ENCODE results near the gene MAPK14. TPM values are rescaled to one million over a fixed set of nuclear protein-coding genes. Genes with fewer than 3 reads are reported as not detected.
A peak's percentile ranks its signal among the peaks of the same experiment; 100 is the strongest.

MAPK14 gene
- total and polyA plus RNA-seq, 12 donors, result 9.2 to 38.1 (median 29.3) TPM

DNA sequence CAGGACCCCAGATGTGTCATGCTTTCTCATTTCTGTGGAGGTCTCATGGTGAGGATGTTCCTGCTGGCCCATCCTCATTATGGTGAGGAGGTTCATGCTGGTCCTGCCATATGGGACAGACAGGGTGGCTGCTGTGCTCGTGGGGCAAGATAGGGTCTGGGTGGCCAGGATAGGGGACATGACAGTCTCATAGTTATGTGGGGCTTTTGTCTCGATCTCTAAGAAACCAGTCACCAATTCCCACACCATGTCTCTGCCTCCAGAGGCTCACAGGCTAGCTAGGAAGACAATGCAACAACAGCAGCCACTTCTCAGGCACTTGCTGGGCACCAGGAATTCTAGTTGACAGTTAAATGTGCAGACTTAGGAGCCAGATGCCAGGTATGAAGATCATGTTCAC is 98.5 kb downstream of the MAPK14 start:
- Histone ChIP-seq H3K4me1 (peaks cover 0 to 78% (median 15%) of the 10 kb centered on the region in 9 donors), H3K4me3 (no peak overlapping the region), H3K27me3 (peaks cover 0 to 30% (median 20%) of the 10 kb centered on the region in 7 donors), H3K27ac (peak overlapping the region in 1 of 10 donors; percentile 89), H3K9me3 (no peaks in the 10 kb centered on the region), H3K36me3 (no peaks in the 10 kb centered on the region)
- intact Hi-C loops (cut with DNase I), result loop anchor here in 8 of 10 donors (5.0 to 10.0 kb wide), 4 partner anchors 69 to 239 kb away; partner anchors contain the start of gene BRPF3 (in 1 of the 8)
- DNase-seq (no peak), ATAC-seq (no peak)
- TF ChIP-seq CTCF (IDR thresholded peaks at IDR 0.05), result no peak
- 83 to 86% methylated on average over 2 of the region's 2 CpGs for WGBS, 2 donors

- H3K36me3 ChIP-seq, result no peaks in the 10 kb centered on the region
- no peak overlapping the region for H3K4me3 ChIP-seq
- no peak for DNase-seq
- peak overlapping the region in 1 of 10 donors; percentile 89 for H3K27ac ChIP-seq
- TF ChIP-seq CTCF (IDR thresholded peaks at IDR 0.05), result no peak
- intact Hi-C loops (cut with DNase I), result loop anchor here in 8 of 10 donors (5.0 to 10.0 kb wide), 4 partner anchors 68 to 238 kb away; partner anchors contain the start of gene BRPF3 (in 1 of the 8)
- H3K27me3 ChIP-seq, result peaks cover 0 to 33% (median 22%) of the 10 kb centered on the region in 7 donors
- H3K9me3 ChIP-seq, result no peaks in the 10 kb centered on the region
- no peak for ATAC-seq
- H3K4me1 ChIP-seq, result peaks cover 0 to 79% (median 14%) of the 10 kb centered on the region in 9 donors
- WGBS, 2 donors, result 79 to 84% methylated on average over 10 of the region's 10 CpGs
Measured at GRCh38 chr6:36126553-36127458, 99.2 kb downstream of the MAPK14 start.

DNA sequence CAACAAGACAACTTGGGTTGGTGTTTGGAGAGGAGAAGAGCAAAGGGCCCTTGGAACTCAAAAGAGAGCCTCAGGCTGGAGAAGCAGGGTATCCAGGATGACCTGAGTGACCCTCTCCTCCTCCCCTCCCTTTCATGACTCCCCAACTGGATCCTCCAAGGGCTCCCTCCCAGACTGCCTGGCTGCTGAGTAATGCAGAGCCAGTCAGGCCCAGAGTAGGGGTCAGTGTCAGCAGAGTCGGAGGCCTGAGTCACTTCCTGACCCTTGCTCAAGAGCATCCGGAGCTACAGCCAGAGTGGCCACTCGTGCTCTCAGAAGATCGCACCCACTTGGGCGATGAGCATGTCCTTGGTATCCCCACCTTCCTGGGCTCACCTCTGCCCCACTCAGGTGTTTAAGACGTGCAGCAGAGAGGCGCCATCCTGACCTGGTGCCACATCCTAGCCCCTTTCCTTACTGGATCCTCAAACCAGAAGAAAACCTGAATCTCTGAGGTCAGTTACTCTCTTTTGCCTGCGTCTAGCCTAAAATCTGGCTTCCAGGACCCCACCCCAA is 99.9 kb downstream of the MAPK14 start:
- Histone ChIP-seq H3K27ac (peak overlapping the region in 1 of 10 donors; percentile 89), H3K4me3 (peak overlapping the region in 1 of 10 donors; percentile 22), H3K4me1 (peaks cover 0 to 80% (median 17%) of the 10 kb centered on the region in 9 donors), H3K9me3 (no peaks in the 10 kb centered on the region), H3K36me3 (no peaks in the 10 kb centered on the region), H3K27me3 (peaks cover 0 to 33% (median 22%) of the 10 kb centered on the region in 7 donors)
- 74 to 81% methylated on average over 8 of the region's 8 CpGs for WGBS, 2 donors
- DNase-seq, result no peak
- TF ChIP-seq CTCF (IDR thresholded peaks at IDR 0.05), result no peak
- intact Hi-C loops (cut with DNase I), result loop anchor here in 8 of 10 donors (5.0 to 10.0 kb wide), 4 partner anchors 67 to 237 kb away; partner anchors contain the start of gene BRPF3 (in 1 of the 8)
- ATAC-seq, result peak in 5 of 8 donors; percentile 23 to 79 (median 41)

- intact Hi-C loops (cut with DNase I), result loop anchor here in 8 of 10 donors (5.0 to 10.0 kb wide), 4 partner anchors 67 to 237 kb away; partner anchors contain the start of gene BRPF3 (in 1 of the 8)
- H3K4me1 ChIP-seq, result peaks cover 0 to 80% (median 17%) of the 10 kb centered on the region in 9 donors
- no peak for ATAC-seq
- DNase-seq, result no peak
- peaks cover 0 to 33% (median 22%) of the 10 kb centered on the region in 7 donors for H3K27me3 ChIP-seq
- 93 to 96% methylated on average over 5 of the region's 5 CpGs for WGBS, 2 donors
- peak overlapping the region in 1 of 10 donors; percentile 89 for H3K27ac ChIP-seq
- no peaks in the 10 kb centered on the region for H3K36me3 ChIP-seq
- peak overlapping the region in 1 of 10 donors; percentile 22 for H3K4me3 ChIP-seq
- no peaks in the 10 kb centered on the region for H3K9me3 ChIP-seq
- no peak for TF ChIP-seq CTCF (IDR thresholded peaks at IDR 0.05)
Measured at GRCh38 chr6:36128073-36128472, 100.5 kb downstream of the MAPK14 start.
